ENCODE data around the gene BIRC7. TPM values are rescaled to one million over a fixed set of nuclear protein-coding genes. Genes with fewer than 3 reads are reported as not detected.
A peak's percentile ranks its signal among the peaks of the same experiment; 100 is the strongest.

BIRC7 gene
- total and polyA plus RNA-seq, 2 donors from 2014 or later: 0.30 to 4.0 TPM

GRCh38 chr20:63233061-63233344 is 2.7 kb upstream of the BIRC7 start:
- Histone ChIP-seq H3K27ac (ENCODE audit: low read depth in 2 of 2, low read length in 2 of 2) (no peak overlapping the region), H3K36me3 (ENCODE audit: control insufficient read depth in 2 of 3, insufficient read depth in 3 of 3, low read length in 3 of 3) (no peaks in the 10 kb centered on the region), H3K4me3 (ENCODE audit: low read length in 3 of 3) (no peak overlapping the region), H3K9me3 (ENCODE audit: control insufficient read depth in 2 of 3, insufficient read depth in 1 of 3, low read length in 3 of 3) (no peaks in the 10 kb centered on the region), H3K9ac (ENCODE audit: low read length in 3 of 3) (no peak overlapping the region), H3K27me3 (ENCODE audit: control insufficient read depth, insufficient read depth, low read length) (no peaks in the 10 kb centered on the region), H3K4me1 (ENCODE audit: control insufficient read depth in 2 of 3, insufficient read depth in 2 of 3, low read depth in 1 of 3, low read length in 3 of 3) (no peaks in the 10 kb centered on the region)
- DNase-seq: no peak
- no peak for FAIRE-seq
- no peak for TF ChIP-seq CTCF (IDR thresholded peaks at IDR 0.05; ENCODE audit: borderline replicate concordance, extremely low read depth, insufficient read depth)
- intact Hi-C loops (cut with DNase I): no loop called here

DNA sequence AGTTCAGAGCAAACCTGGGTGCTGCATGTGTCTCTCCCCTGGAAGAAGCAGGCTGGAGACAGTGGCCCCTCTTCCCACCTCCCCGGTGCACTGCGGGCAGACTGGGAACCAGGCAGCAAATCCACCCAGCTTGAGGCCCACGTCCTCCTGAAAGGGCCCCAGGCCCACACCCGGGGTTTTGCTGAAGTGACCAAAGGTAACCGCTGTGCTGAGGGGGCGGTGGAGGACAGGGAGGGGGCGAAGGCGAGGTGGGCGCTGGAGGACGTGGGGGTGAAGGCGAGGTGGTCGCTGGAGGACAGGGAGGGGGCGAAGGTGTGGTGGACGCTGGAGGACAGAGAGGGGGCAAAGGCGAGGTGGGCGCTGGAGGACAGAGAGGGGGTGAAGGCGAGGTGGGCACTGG is 1.8 kb upstream of the BIRC7 start:
- no peaks in the 10 kb centered on the region for H3K27me3 ChIP-seq (ENCODE audit: control insufficient read depth, insufficient read depth, low read length)
- FAIRE-seq (no peak), DNase-seq (no peak)

DNA sequence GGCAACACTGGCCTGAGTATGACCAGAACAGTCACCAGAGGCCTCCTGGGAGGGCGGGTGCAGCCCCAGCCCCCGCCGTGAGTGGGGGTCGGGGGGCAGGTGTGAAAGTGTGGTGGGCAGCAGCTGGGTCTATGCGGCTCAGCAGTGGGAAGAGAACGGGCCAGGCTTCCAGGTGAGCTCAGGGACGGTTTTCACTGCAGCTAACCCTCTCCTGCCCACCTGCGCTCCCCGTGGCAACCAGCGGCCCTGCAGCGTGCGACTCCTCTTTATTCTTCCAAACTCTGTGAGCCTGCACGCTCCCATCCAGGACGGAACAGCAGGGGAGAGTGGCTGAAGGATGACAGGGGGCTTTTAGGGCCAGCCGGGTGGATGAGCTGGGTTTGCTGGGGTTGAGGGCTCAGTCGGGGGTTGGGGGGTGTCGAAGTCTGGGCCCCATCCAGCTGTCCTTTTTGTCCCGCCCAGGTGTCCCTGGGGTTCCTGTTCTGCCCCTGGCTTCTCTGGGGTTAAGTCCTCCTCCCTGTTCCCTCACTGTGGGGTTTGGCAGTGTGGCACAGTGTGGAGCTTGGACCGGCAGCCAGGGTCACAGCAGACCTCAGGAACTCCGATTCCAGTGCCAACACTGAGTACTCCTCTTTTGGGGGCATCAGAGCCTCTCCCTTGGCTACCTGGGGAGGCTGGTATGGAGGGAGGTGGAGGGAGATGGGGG is 859 bp upstream of the BIRC7 start:
- FAIRE-seq: no peak
- intact Hi-C loops (cut with DNase I): no loop called here
- H3K27ac ChIP-seq (ENCODE audit: low read depth in 2 of 2, low read length in 2 of 2): no peak overlapping the region
- peak; percentile 28 for TF ChIP-seq CTCF (IDR thresholded peaks at IDR 0.05; ENCODE audit: borderline replicate concordance, extremely low read depth, insufficient read depth)
- no peaks in the 10 kb centered on the region for H3K4me1 ChIP-seq (ENCODE audit: control insufficient read depth in 2 of 3, insufficient read depth in 2 of 3, low read depth in 1 of 3, low read length in 3 of 3)
- no peak overlapping the region for H3K4me3 ChIP-seq (ENCODE audit: low read length in 3 of 3)
- DNase-seq: peak in 3 of 5 donors; percentile 66 to 75 (median 72)
- no peak overlapping the region for H3K9ac ChIP-seq (ENCODE audit: low read length in 3 of 3)
- no peaks in the 10 kb centered on the region for H3K9me3 ChIP-seq (ENCODE audit: control insufficient read depth in 2 of 3, insufficient read depth in 1 of 3, low read length in 3 of 3)
- H3K27me3 ChIP-seq (ENCODE audit: control insufficient read depth, insufficient read depth, low read length): no peaks in the 10 kb centered on the region
- H3K36me3 ChIP-seq (ENCODE audit: control insufficient read depth in 2 of 3, insufficient read depth in 3 of 3, low read length in 3 of 3): no peaks in the 10 kb centered on the region

More for the DNA sequence above, 1.8 kb upstream of the BIRC7 start:
- no peaks in the 10 kb centered on the region for H3K36me3 ChIP-seq (ENCODE audit: control insufficient read depth in 2 of 3, insufficient read depth in 3 of 3, low read length in 3 of 3)
- H3K9ac ChIP-seq (ENCODE audit: low read length in 3 of 3): no peak overlapping the region
- intact Hi-C loops (cut with DNase I): no loop called here
- no peak overlapping the region for H3K27ac ChIP-seq (ENCODE audit: low read depth in 2 of 2, low read length in 2 of 2)
- no peaks in the 10 kb centered on the region for H3K4me1 ChIP-seq (ENCODE audit: control insufficient read depth in 2 of 3, insufficient read depth in 2 of 3, low read depth in 1 of 3, low read length in 3 of 3)
- no peak overlapping the region for H3K4me3 ChIP-seq (ENCODE audit: low read length in 3 of 3)
- no peak for TF ChIP-seq CTCF (IDR thresholded peaks at IDR 0.05; ENCODE audit: borderline replicate concordance, extremely low read depth, insufficient read depth)
- no peaks in the 10 kb centered on the region for H3K9me3 ChIP-seq (ENCODE audit: control insufficient read depth in 2 of 3, insufficient read depth in 1 of 3, low read length in 3 of 3)
